ENCODE results near the gene GNAS. TPM values are rescaled to one million over a fixed set of nuclear protein-coding genes. Genes with fewer than 3 reads are reported as not detected.

The GNAS gene
- total RNA-seq, 1 donor: 361 TPM

DNA sequence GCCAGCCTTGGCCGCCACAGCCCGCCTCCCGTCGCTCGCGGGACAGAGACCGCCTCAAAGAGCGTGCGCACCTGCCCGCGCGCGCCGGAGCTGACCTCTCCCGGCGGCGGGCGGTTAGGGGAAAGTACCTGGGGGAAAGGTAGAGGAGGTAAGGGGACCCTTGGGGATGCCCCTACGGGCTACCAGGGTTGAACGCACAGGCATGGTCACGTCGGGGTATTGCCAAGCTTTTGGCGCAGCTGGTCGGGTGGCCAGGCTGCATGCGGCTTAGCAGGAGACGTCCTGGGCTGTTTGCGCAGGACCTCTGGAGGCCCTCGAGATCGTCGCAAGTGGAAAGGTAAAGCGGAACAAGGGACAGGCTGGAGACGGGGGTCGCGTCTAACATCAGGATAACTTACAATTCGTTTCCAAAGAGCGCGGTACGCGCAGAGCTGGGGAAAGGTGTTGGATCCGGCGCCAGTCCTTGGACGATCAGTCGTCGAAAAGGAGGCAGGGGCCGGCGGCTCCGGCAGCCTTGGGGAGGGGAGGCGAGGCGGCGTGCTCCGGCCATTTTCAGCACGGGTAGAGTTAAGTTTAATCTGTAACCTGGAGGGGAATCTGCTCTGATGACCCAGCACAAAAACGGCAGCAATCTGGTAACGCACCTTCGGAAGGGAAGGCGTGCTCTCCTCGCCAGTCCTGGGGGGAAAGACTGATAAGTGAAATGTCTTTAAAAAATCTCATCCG is 10.8 kb upstream of the GNAS start:
- H3K4me3 ChIP-seq (ENCODE audit: low read depth, low read length): no peak overlapping the region
- TF ChIP-seq, protein P1, sequence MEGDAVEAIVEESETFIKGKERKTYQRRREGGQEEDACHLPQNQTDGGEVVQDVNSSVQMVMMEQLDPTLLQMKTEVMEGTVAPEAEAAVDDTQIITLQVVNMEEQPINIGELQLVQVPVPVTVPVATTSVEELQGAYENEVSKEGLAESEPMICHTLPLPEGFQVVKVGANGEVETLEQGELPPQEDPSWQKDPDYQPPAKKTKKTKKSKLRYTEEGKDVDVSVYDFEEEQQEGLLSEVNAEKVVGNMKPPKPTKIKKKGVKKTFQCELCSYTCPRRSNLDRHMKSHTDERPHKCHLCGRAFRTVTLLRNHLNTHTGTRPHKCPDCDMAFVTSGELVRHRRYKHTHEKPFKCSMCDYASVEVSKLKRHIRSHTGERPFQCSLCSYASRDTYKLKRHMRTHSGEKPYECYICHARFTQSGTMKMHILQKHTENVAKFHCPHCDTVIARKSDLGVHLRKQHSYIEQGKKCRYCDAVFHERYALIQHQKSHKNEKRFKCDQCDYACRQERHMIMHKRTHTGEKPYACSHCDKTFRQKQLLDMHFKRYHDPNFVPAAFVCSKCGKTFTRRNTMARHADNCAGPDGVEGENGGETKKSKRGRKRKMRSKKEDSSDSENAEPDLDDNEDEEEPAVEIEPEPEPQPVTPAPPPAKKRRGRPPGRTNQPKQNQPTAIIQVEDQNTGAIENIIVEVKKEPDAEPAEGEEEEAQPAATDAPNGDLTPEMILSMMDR (IDR thresholded peaks at IDR 0.05; ENCODE audit: insufficient read depth, low read depth, low read length): no peak
- DNase-seq (ENCODE audit: low read depth): no peak

DNA sequence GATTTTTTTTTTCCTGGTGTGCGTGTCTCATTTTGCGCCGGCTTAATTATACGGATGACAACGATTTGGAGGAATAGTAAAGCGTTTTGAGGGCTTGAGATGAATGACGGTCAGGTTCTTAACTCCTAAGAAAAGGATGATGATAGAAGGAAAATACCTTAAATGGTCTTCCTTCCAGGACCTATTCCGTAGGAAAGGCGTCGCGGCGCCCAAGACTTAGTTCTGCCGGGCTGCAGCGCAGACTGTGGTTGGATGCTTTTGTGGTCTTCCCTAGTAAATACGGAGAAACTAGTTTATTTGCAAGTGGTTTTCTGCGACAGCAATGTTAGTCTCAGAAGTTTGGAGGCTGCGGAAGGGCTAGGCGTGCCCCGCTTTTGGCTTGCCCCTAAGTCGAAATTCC is 10.2 kb upstream of the GNAS start:
- no peak overlapping the region for H3K4me3 ChIP-seq (ENCODE audit: low read depth, low read length)
- DNase-seq (ENCODE audit: low read depth): no peak
- TF ChIP-seq, protein P1 (IDR thresholded peaks at IDR 0.05; ENCODE audit: insufficient read depth, low read depth, low read length): no peak

DNA sequence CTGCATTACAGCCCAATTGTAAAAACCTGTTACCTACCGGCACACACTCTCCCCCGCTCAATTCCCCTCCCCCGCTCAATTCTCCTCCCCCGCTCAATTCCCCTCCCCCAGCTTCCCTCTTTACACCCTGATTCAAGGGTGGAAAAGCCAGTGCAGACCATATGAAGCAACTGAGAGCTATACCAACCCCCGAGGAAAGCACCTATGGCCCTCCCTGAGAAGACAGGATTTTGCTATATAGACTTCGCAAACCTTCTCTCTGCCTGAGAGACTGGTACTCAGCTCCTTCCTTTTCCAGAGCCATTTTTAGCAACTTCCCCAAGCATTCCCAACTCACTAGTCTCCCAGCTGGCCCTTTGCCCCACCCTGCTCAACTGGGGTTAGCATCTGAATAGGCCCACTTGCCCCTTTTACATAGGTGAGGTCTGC is 9.4 kb upstream of the GNAS start:
- no peak overlapping the region for H3K4me3 ChIP-seq (ENCODE audit: low read depth, low read length)
- no peak for DNase-seq (ENCODE audit: low read depth)
- TF ChIP-seq, protein P1 (IDR thresholded peaks at IDR 0.05; ENCODE audit: insufficient read depth, low read depth, low read length): no peak

DNA sequence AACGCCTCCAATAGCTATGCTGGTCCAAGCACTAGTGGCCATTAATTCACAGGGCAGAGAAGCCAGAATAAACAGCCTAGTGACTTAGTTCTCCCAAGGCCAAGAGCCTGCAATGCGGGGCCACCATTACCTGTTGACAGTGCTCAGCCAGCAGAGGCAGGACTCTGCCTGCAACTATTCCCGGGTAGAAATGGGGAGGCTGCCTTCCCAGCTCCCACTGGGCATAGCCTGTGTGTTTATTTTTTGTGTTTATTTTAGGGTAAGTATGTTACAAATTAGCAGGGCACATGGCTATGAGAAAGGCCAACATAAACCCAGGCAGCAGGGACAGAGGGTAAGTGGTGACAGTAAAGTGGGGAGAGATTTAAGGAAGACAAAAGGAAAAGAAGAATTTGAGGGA is 6.8 kb upstream of the GNAS start:
- no peak overlapping the region for H3K4me3 ChIP-seq (ENCODE audit: low read depth, low read length)
- no peak for DNase-seq (ENCODE audit: low read depth)
- TF ChIP-seq, protein P1 (IDR thresholded peaks at IDR 0.05; ENCODE audit: insufficient read depth, low read depth, low read length): no peak

DNA sequence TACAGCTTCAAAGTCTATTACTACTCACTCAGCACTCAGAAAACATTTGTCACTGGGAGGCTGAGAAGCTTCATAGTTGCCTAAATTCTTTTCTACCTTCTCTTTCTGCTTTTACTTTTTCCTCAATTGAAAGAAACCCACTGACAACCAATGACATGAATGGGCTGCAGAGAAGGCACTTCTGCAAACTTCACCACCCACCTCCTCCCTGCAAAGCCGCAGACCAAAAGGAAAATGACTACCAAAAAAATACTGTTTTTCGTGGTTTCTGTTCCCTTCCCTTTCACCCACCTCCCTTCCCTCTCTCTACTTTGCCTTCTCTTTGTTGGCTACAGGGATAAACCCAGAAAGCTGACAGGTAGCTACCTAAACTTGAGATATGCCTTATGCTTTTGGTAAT is 5.1 kb upstream of the GNAS start:
- no peak overlapping the region for H3K4me3 ChIP-seq (ENCODE audit: low read depth, low read length)
- TF ChIP-seq, protein P1 (IDR thresholded peaks at IDR 0.05; ENCODE audit: insufficient read depth, low read depth, low read length): no peak
- DNase-seq (ENCODE audit: low read depth): no peak

DNA sequence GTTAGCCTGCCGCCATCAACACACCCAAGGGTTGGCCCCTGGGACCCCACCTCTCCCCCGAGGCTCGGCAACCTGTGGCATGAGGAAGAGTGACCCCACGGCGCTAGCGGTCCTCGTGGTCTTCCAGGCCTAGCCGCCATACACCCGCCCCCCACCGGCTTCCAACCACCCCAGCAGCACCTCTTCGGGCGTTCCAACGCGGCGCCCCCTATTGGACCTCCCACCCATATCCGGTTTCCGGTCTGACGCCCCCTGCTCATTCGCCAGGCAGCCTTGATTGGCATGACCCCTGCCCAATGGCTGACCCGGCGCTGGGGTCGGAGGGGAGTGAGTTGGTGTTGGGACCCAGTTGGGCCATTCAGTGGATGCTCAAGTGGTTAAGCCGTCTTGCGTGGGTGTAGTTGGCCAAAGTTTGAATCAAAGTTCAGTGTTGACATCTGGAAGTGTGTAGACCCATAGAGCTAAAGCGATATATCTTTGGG is 1.8 kb upstream of the GNAS start, which contains the start of gene GNAS-AS1:
GNAS-AS1 (minus strand) TSS at position 210 of the 482 bp plus-strand sequence.
- TF ChIP-seq, protein P1 (IDR thresholded peaks at IDR 0.05; ENCODE audit: insufficient read depth, low read depth, low read length): no peak
- peak; percentile 88 for DNase-seq (ENCODE audit: low read depth)
- peak within 1 kb of the TSS; percentile 76 for H3K4me3 ChIP-seq (ENCODE audit: low read depth, low read length)
